Activated T-cell treated with anti-CD3 and anti-CD28 coated beads, Interleukin-2, amount 50 U/mL, for 1 hour (primary cell): ENCODE results near the gene MIDN.
"Not testable (repeated sequence)": the region's sequence is repeated elsewhere in the genome, so short reads cannot be mapped to it uniquely, and the experiment has no call there.

Source experiments
- DNase-seq: peaks from one replicate; pipeline ENCODE4 v3.0.0-alpha.2; 2020

Gene MIDN

DNA sequence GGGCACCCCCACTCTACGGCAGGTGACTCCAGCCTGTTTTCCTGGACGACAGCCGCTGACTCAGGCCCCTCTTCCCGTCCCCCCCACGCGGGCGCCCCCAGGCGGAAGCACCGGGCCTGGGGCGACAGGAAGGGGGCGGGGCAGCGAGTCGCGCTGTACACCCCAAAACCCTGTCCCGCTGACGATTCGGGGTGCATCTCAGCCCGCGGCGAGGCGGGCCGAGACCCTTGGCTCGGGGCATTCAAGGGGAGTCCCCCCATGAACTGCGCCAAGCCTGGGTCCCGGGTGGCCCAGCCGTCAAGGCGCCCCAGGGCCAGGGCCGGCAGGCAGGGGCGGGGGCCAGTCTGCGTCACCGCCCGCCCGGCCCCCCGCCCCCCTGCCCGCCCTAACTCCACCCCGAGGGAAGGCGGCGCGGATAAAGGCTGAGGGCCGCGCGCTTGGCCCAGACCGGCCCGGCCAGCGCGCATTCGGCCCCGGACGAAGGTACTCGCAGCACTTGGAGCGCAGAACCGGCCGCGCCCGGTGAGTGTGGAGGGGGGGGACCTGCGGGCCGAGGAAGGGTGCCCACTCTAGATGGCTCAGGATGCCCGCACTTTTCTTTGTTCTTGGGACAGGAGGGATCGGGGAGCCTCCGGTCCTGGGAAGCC is at the start of gene MIDN:
Gene MIDN (plus strand): TSS at position 445 of the 647 bp plus-strand sequence. CDS start 1,714 bp downstream, outside the sequence.
- peak; percentile 83 for DNase-seq

DNA sequence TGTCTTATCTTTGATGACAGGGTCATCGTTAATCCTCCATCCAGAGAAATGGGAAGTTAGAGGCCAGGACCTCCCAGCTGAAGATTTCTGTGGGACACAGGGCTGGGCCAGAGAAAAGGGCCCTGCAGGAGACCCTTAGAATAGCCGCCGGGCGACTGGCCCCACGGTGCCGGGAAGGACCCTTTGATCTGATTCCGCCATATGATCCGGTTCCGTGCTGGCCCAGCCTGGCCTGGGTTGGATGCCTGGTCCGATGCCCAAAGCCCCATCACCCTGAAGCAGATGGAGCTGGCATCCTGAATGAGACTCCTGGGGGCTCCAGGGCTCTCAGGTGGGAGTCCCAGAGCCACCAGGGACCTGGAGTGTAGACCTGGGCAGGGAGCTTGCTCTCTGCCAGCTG is 48.9 kb upstream of the MIDN start:
- no peak for DNase-seq

DNA sequence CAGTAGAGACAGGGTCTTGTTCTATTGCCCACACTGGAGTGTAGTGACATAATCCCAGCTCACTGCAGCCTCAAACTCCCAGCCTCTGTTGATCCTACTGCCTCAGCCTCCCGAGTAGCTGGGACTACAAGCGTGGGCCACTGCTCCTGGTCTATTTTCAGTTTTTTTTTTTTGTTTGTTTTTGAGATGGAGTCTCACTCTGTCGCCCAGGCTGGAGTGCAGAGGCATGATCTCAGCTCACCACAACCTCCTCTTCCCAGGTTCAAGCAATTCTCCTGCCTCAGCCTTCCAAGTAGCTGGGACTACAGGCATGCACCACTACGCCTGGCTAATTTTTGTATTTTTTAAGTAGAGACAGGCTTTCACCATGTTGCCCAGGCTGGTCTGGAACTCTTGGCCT is 47.8 kb upstream of the MIDN start:
- not testable (repeated sequence) for DNase-seq

DNA sequence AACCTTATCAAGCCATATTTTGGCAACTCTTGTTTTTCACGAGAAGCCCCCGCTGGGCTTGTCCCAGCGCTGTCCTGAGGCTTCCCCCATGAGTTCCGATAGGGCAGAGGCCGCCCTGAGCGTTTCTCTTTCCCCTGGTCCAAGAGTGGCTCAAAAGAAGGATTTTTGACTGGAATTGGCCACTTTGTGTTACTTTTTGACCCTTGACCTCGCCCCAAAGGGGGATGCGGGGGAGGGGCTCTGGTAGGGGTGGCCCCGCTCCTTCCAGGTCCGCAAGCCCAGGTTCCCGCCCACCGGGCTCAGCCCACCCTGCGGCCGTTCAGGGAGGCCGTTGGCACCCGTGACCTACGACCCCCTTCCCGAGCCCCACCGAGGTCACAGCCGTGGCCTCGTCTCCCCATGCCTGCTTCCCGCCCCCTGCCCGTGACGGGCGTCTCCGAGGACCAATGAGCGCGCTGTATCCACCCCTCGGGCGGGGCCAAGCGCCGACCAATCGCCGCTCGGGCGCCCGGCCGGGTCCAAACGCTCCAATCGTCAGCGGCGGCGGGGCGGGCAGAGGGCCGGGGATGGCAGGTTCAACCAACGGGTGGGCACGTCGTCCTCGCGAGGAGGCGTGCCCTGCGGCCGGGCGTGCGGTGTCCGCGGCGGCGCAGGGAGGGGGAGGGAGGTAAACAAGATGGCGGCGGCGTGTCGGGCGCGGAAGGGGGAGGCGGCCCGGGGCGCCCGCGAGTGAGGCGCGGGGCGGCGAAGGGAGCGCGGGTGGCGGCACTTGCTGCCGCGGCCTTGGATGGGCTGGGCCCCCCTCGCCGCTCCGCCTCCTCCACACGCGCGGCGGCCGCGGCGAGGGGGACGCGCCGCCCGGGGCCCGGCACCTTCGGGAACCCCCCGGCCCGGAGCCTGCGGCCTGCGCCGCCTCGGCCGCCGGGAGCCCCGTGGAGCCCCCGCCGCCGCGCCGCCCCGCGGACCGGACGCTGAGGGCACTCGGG is 43.0 kb upstream of the MIDN start, which contains the start of gene STK11:
Gene STK11 (plus strand): TSS at position 665 of the 986 bp plus-strand sequence. CDS start 1,136 bp downstream, outside the sequence.
- peak; percentile 100 for DNase-seq

DNA sequence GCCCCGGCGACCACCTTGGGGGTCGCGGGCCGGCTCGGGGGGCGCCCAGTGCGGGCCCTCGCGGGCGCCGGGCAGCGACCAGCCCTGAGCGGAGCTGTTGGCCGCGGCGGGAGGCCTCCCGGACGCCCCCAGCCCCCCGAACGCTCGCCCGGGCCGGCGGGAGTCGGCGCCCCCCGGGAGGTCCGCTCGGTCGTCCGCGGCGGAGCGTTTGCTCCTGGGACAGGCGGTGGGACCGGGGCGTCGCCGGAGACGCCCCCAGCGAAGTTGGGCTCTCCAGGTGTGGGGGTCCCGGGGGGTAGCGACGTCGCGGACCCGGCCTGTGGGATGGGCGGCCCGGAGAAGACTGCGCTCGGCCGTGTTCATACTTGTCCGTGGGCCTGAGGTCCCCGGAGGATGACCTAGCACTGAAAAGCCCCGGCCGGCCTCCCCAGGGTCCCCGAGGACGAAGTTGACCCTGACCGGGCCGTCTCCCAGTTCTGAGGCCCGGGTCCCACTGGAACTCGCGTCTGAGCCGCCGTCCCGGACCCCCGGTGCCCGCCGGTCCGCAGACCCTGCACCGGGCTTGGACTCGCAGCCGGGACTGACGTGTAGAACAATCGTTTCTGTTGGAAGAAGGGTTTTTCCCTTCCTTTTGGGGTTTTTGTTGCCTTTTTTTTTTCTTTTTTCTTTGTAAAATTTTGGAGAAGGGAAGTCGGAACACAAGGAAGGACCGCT is 42.1 kb upstream of the MIDN start:
- DNase-seq: peak; percentile 29

DNA sequence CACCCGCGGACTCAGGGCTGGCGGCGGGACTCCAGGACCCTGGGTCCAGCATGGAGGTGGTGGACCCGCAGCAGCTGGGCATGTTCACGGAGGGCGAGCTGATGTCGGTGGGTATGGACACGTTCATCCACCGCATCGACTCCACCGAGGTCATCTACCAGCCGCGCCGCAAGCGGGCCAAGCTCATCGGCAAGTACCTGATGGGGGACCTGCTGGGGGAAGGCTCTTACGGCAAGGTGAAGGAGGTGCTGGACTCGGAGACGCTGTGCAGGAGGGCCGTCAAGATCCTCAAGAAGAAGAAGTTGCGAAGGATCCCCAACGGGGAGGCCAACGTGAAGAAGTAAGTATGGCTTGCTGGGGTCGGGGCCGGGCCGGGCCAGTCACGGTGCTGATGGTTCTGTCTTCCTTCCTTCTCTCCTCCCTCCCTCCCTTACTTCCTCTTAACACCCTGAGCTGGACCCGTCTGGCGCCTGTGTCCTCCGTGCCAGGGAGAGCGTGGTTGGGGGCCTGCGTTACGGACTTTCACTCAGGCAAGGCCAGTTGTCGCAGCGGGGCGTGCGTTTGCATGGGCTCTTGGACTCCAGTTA is 41.4 kb upstream of the MIDN start:
- DNase-seq: peak; percentile 47

DNA sequence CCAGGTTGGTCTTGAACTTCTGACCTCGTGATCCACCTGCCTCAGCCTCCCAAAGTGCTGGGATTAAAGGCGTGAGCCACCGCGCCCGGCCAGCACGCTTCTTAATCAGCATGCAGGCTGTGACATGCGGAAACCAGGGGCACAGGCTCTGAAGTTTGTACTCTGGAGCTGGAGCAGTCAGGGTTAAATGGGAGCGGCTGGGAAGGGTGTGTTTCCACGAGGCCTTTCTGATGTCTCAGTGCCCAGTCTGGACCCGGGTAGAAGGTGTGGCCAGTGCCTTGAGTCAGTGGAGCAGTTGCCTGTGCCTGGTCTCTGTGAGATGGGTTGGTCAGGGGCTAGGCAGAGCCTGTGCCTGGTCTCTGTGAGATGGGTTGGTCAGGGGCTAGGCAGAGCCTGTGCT is 39.6 kb upstream of the MIDN start:
- DNase-seq: not testable (repeated sequence)

DNA sequence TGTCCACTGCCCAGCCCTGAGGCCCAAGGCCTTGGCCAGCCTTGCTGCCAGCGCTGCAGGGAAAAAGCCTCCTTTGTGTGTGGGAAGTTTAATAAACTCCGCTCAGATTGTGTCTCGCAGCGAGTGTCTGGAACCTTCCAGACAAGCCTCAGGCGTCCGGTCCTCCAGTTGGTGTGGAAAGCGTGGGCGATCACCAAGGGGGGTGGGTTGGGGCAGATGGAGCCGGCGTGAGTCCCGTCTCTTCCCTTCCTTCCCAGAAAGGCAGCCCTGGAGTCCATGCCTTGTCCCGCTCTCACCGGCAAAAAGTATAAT is 38.2 kb upstream of the MIDN start:
- DNase-seq: no peak

DNA sequence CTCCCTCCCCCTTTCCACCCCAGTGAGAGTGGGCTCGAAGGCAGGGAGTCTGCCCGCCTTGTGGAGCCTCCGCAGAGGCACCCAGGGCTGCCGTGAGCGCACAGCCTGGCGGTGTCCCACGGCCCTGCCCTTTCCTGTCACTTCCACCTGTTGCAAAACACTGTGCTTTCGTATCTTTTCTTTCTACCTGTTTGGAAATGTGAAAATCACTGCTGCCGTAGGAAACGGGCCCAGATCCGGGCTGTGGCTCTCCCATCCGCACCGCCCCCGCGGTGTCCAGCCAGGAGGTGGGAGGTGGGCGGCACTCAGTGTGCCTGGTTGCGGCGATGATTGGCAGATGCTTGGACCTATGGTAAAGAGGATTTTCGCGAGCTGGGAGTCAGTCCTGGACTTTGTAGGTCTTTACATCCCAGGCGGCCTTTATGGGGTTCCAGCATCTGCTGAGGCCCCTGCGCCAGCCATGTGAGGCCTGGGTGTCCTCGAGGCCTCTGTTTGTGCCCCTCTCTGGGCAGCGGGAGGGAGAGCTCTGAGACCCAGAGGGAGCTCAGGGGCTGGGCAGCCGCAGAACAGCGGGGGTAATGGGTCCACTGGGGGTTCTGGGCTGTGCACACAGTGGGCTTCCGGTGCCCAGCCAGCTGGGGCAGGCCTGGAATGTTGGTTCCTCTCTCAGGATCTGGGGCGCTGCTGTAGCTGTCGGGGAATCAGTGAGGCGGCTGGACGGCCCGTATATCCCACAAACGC is 36.7 kb upstream of the MIDN start:
- no peak for DNase-seq

DNA sequence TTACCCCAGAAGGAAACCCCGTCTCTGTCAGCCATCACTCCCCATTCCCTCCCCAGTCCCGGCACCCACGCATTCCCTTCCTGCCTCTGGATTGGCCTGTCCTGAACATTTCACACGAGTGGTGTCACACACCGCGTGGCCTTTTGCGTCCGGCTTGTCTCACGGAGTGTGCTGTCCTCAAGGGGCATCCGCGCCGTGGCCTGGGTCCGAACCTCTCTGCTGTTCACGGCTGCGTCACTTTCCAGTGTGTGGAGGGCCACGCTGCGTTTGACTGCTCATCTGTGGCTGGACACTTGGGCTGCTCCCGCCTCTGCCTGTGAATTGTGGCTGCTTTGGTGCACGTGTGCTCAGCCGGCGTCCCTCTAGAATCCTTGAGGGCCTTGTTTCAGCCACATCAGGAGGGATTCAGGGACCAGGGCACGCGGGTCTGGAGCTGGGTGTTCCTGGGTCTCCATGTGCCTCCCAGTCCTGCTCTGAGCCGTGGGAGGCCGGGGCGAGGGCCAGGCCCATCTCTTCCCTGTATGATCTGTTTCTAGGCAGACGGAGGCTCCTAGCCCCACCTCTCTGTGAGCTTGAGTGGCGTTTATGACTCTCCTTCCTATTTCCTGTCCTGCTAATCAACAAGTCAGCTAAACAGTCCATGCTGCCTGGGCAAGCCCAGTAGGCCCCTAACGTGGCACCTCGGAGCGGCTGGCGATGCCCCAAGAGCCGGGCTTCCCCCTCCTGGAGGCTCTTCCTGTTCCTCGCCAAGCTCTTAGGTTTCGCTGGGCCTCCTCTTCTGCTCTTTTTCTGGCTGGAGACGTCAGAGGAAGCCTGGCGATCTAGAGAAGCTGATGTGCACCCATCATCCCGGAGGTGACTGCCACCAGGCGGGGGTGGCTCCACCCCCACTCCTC is 34.7 kb upstream of the MIDN start:
- peak; percentile 52 for DNase-seq

DNA sequence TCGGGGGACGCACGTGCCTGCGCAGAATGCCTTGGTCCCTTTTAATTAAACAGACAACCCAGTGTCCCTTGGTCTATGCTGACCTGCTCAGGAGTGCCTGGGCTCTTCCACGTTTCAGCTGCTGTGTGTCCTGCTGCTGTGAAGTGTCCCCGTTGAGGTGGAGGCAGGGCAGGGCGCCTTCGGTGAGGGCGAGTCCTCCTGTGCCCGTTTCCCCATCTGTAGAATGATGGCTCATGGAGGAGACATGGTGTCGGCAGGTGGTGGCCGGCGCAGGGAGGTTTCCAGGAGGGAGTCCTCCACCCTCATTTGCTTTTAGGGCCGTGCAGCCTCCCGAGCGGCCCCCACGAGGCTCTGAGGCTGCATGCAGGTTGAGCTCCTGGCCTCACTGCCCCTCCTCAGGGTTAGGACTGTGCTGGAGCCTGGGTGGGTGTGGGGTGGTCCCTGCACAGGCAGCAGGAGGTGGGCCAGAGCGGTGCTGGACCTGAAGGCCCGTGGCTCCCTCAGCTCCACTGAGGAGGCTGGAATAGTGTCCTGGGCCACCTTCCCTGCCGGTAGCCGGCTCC is 34.0 kb upstream of the MIDN start:
- no peak for DNase-seq

DNA sequence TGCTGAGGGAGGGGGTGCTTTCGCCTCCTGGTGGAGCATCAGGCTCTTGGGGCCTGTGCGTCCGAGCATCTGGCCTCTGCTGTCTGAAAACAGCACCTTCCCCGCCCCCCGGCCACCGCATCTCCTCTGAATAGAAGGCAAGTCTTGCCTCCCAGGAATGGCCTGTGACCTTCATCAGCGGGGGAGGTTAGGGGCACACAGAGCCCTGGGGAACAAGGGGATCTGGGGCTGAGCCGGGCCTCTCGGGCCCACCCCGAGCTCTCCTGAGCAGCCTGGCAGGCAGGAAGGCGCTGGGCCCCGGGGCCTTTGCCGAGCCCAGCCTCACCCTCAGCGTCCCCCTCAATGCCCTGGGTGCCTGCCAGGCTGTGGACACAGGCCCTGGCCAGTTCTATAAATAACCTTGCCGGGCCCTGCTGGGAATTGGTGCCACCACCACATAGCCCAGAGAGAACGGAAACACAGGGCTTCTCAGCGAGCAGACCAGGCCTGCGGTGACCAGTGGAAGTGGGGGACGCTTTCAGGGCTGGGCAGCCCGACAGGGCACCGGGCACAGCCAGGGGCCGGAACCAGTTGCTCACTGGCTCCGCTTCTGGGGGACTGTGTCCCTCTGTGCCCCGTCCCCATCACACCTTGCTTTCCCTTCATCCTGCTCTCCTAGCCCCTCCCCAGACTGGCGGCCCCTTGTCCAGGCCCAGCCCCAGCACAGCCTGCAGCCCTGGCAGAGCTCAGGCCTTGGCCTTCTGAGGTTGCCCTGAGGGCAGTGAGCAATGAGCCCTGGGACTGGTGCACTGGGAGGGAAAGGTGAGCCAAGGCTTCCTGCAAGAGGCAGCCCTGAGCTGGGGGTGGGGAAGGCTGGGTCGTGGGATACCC is 33.3 kb upstream of the MIDN start:
- DNase-seq: no peak

DNA sequence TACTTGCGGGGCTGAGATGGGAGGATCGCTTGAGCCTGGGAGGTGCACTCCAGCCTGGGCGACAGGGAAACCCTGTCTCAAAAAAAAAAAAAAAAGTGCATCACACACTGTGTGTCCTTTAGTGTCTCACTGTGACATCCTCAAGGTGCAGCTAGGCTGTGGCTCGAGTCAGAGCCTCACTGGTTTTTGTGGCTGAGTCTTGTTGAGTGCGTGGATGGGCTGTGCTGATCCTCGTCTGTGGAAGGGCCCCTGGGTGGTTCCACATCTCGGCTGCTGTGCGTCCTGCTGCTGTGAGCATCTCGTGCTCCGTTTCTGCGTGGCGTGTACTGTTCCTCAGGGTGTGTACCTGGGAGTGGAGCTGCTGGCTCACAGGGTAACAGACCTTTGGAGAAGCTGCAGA is 31.6 kb upstream of the MIDN start:
- no peak for DNase-seq

DNA sequence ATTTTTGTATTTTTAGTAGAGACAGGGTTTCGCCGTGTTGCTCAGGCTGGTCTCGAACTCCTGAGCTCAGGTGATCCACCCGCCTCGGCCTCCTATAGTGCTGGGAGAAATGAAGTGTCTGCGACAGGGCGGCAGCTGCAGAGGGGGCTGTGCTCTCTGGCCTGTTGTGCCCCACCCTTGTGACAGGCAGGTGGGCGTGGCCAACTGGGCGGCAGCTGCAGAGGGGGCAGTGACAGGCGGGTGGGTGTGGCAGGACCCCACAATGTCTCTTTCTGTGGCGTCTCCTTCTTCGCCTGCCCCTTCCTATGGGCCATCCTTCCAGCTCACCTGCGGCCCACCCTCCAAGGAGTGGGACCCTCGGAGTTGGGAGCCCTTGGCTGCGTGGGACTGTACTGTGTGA is 31.0 kb upstream of the MIDN start:
- DNase-seq: no peak

DNA sequence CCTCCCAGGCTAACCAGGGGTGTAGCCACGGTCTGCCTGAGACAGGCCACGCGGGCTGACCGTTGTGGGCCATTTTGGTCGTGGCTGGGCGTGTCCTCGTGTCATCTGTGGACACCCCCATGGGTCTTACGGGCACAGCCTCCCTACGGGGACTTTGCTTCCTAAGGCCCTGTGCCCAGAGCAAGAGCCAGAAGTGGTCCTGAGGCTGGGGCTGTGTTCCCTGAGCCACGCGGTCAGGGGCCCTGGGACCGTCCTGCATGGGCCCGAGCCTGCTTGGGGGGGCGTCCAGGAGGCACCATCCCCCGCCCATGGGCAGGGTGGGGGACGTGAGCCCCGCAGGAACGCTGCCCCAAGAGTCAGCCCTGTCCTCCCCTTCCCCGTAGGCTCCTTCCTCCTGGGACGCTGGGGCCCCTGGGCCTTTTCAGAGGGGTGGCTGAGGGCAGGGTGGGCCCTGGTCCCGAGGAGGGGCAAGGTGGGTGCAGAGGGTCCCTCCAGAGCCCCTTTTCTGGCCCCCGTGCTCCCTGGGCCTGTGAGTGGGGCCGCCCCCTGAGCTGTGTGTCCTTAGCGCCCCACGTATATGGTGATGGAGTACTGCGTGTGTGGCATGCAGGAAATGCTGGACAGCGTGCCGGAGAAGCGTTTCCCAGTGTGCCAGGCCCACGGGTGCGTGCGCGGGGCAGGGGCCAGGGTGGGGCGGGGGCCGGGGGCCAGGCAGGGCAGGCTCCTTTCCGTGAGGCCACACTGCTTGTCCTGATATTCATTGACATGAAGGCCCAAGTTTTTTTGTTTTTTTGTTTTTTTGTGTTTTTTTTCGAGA is 29.4 kb upstream of the MIDN start:
- no peak for DNase-seq

DNA sequence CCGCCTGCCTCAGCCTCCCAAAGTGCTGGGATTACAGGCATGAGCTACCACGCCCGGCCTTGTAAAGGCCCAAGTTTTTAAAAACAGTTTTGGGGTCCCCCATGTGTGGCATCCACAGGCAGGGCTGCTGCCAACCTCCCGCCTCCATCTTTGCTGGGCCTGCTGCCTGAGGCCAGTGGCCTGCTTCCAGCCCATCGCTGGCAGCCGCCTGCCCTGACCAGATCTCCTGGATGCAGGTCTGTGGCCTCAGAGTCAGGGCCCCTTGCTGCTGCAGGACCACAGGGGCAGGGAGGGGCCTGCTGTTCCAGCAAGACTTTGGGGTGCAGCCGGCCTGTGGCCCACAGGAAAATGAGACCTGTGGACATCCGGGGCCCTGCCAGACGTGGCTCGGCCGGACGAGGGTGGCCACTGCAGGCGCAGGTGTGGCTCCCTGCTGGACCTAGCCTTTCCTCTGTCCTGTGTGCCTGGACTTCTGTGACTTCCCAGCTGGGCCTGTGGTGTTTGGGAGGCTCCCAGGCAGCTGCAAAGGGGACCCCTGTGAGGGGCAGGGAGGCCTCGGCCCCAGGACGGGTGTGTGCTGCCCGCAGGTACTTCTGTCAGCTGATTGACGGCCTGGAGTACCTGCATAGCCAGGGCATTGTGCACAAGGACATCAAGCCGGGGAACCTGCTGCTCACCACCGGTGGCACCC is 28.5 kb upstream of the MIDN start:
- DNase-seq: no peak

DNA sequence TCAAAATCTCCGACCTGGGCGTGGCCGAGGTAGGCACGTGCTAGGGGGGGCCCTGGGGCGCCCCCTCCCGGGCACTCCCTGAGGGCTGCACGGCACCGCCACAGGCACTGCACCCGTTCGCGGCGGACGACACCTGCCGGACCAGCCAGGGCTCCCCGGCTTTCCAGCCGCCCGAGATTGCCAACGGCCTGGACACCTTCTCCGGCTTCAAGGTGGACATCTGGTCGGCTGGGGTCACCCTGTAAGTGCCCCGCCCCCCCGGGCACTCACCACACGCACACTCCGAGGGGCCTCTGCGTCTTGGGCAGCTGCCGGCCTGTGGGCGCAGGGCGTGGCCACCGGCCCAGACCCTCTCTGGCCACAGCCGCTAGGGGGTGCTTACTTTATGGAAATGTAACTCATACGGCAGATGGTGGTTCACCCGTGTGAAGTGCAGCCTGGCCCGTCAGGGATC is 27.9 kb upstream of the MIDN start:
- no peak for DNase-seq
